ENCODE results near the gene CRYZL1.
A peak's percentile ranks its signal among the peaks of the same experiment; 100 is the strongest.

CRYZL1 gene

GRCh38 chr21:33560965-33561364 lies 80.6 kb downstream of the CRYZL1 start:
- no peak for DNase-seq (ENCODE audit: low spot score)

DNA sequence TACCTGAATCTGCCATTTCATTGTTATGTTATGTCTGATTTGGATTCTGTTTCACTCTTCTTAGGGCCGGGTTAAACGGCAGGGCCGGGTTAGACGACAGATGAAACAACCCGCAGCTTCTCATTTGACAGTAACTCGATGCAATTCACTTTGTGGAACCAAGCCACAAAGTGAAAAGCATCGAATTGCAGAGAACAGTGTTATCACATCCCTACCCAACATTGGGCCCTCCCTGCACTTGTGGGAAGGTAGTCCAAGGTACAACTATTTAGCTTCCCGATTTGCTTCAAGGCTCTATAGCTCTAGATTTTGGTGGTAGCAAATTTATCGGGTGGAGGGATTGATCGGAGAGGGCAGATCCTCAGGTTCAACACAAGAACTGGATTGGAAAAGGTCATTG lies 81.7 kb downstream of the CRYZL1 start:
- DNase-seq (ENCODE audit: low spot score), result no peak

DNA sequence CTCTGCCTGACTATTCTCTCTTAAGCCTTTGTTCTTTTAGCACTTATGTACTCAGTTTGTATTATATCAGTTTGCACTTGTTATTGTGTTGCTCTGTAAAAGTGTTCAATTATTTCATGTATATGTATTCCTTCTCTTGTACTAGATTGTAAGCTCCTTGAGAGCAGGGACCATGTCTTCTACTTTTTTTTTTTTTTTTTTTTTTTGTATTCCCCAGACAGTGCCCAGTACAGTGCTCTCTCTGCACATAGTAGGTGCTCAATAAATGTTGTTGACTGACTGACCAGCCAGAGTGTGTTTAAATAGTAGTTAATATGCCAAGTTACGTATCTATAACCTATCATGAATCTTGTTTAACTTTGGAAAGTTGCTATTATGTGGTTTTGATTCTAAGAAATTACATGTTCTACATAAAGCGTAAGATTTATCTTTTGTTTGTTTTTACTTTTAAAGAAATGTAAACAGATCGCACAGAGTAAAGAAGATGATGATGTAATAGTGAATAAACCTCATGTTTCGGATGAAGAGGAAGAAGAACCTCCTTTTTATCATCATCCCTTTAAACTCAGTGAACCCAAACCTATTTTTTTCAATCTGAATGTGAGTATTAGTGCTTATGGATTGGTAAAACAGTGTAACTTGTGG lies 82.6 kb downstream of the CRYZL1 start:
- no peak for DNase-seq (ENCODE audit: low spot score)

DNA sequence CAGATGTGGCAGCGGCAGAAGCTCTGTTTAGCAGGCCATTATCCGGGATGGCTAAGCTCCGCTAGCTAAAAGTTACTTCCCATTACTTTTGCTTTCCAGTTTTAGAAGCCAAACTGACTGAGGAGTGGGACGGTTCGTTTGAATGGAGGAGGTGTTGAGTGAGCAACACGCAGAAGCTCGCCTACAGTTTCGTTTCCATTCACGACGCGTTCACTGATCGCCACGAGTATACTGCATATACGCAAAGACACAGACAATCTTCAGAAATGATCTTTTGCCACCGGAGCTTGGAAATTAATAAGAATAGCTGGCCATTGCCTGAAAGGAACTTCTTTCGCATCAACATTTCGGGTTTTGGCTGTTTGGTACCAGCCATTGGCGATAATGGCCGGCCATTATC lies 84.1 kb downstream of the CRYZL1 start:
- no peak for DNase-seq (ENCODE audit: low spot score)

- no peak for DNase-seq (ENCODE audit: low spot score)
Measured at GRCh38 chr21:33554982-33555344, 86.6 kb downstream of the CRYZL1 start.

DNA sequence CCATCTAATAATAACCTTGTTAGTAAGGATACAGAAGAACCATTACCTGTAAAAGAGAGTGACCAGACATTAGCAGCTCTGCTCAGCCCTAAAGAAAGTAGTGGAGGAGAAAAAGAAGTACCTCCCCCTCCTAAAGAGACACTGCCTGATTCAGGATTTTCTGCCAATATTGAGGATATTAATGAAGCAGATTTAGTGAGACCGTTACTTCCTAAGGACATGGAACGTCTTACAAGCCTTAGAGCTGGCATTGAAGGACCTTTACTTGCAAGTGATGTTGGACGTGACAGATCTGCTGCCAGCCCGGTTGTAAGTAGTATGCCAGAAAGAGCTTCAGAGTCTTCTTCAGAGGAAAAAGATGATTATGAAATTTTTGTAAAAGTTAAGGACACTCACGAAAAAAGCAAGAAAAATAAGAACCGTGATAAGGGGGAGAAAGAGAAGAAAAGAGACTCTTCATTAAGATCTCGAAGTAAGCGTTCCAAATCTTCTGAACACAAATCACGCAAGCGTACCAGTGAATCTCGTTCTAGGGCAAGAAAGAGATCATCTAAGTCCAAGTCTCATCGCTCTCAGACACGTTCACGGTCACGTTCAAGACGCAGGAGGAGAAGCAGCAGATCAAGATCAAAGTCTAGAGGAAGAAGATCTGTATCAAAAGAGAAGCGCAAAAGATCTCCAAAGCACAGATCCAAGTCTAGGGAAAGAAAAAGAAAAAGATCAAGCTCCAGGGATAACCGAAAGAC lies 87.1 kb downstream of the CRYZL1 start:
- DNase-seq (ENCODE audit: low spot score), result no peak

DNA sequence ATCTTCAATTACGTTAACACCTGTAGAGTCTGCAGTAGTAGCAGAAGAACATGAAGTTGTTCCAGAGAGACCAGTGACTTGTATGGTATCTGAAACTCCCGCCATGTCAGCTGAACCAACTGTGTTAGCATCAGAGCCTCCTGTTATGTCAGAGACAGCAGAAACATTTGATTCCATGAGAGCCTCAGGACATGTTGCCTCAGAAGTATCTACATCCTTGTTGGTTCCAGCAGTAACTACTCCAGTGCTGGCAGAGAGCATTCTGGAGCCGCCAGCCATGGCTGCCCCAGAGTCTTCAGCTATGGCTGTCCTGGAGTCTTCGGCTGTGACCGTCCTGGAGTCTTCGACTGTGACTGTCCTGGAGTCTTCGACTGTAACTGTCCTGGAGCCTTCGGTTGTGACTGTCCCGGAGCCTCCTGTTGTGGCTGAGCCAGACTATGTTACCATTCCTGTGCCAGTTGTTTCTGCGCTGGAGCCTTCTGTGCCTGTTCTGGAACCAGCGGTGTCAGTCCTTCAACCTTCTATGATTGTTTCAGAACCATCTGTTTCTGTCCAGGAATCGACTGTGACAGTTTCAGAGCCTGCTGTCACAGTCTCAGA lies 88.4 kb downstream of the CRYZL1 start:
- DNase-seq (ENCODE audit: low spot score), result no peak

DNA sequence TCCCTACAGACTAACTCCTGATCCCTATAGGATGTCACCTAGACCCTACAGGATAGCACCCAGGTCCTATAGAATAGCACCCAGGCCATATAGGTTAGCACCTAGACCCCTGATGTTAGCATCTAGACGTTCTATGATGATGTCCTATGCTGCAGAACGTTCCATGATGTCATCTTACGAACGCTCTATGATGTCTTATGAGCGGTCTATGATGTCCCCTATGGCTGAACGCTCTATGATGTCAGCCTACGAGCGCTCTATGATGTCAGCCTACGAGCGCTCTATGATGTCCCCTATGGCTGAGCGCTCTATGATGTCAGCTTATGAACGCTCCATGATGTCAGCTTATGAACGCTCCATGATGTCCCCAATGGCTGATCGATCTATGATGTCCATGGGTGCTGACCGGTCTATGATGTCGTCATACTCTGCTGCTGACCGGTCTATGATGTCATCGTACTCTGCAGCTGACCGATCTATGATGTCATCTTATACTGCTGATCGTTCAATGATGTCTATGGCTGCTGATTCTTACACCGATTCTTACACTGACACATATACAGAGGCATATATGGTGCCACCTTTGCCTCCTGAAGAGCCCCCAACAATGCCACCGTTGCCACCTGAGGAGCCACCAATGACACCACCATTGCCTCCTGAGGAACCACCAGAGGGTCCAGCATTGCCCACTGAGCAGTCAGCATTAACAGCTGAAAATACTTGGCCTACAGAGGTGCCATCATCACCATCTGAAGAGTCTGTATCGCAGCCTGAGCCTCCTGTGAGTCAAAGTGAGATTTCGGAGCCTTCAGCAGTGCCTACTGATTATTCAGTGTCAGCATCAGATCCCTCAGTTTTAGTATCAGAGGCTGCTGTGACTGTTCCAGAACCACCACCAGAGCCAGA lies 89.2 kb downstream of the CRYZL1 start:
- no peak for DNase-seq (ENCODE audit: low spot score)

DNA sequence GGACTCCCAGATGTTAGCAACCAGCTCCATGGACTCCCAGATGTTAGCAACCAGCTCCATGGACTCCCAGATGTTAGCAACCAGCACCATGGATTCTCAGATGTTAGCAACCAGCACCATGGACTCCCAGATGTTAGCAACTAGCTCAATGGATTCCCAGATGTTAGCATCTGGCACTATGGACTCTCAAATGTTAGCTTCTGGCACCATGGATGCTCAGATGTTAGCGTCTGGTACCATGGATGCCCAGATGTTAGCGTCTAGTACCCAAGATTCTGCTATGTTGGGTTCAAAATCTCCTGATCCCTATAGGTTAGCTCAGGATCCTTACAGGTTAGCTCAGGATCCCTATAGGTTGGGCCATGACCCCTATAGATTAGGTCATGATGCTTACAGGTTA lies 89.9 kb downstream of the CRYZL1 start:
- DNase-seq (ENCODE audit: low spot score), result no peak

DNA sequence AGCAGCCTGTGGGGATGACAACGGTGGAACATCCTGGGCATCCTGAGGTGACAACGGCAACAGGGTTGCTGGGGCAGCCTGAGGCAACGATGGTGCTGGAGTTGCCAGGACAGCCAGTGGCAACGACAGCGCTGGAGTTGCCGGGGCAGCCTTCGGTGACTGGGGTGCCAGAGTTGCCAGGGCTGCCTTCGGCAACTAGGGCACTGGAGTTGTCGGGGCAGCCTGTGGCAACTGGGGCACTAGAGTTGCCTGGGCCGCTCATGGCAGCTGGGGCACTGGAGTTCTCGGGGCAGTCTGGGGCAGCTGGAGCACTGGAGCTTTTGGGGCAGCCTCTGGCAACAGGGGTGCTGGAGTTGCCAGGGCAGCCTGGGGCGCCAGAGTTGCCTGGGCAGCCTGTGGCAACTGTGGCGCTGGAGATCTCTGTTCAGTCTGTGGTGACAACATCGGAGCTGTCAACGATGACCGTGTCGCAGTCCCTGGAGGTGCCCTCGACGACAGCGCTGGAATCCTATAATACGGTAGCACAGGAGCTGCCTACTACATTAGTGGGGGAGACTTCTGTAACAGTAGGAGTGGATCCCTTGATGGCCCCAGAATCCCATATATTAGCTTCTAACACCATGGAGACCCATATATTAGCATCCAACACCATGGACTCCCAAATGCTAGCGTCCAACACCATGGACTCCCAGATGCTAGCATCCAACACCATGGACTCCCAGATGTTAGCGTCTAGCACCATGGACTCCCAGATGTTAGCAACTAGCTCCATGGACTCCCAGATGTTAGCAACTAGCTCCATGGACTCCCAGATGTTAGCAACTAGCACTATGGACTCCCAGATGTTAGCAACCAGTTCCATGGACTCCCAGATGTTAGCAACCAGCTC lies 90.5 kb downstream of the CRYZL1 start:
- DNase-seq (ENCODE audit: low spot score), result no peak

- DNase-seq (ENCODE audit: low spot score), result no peak
Measured at GRCh38 chr21:33549848-33550771, 91.4 kb downstream of the CRYZL1 start.

DNA sequence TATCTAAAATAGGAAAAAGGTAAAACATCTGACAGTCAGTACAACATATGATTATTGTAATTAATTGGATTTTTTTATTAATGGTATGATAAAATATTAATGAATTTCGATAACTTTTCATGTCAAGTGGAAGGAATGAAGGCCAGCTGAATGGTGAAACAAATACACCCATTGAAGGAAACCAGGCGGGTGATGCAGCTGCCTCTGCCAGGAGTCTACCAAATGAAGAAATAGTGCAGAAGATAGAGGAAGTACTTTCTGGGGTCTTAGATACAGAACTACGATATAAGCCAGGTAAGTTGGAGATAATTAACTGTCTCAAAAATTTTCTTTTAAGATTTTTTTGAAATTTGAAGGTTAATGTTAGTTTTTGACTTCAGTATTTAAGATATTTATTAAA lies 95.5 kb downstream of the CRYZL1 start:
- DNase-seq (ENCODE audit: low spot score), result no peak

DNA sequence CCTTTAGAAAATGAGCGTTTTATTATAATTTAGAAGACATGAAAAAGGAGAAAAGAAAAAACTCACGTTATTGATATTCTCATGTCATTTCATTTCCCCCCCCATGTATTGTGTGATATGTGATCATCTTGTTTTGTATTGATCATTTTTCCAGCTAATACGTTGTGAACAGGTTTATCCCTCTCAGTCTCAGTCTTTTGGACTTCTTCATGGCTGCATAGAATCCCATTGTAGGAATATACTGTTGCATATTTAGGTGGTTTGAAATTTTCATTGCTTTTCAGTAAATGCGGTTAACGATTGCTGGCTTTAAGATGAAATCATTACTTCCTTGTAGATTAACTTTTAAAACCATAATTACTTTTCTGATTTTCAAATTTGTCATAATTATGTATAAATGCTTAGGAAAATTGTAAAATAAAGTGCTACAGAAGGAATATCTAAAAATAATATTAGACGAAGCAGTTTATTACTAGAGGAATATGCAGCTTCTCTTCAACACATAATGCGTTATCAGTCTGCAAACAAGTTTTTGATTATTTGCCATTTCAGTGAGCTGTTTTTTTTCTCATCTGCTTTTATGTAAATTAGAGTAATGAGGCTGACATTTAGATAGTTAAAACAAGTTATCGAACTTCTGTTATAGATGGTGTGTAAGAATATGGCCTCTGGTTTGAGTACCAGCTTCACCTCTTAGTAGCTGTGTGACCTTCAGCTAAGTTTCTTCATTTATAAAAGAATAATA lies 96.9 kb downstream of the CRYZL1 start:
- DNase-seq (ENCODE audit: low spot score), result no peak

GRCh38 chr21:33543505-33544129 lies 97.9 kb downstream of the CRYZL1 start:
- DNase-seq (ENCODE audit: low spot score), result no peak

DNA sequence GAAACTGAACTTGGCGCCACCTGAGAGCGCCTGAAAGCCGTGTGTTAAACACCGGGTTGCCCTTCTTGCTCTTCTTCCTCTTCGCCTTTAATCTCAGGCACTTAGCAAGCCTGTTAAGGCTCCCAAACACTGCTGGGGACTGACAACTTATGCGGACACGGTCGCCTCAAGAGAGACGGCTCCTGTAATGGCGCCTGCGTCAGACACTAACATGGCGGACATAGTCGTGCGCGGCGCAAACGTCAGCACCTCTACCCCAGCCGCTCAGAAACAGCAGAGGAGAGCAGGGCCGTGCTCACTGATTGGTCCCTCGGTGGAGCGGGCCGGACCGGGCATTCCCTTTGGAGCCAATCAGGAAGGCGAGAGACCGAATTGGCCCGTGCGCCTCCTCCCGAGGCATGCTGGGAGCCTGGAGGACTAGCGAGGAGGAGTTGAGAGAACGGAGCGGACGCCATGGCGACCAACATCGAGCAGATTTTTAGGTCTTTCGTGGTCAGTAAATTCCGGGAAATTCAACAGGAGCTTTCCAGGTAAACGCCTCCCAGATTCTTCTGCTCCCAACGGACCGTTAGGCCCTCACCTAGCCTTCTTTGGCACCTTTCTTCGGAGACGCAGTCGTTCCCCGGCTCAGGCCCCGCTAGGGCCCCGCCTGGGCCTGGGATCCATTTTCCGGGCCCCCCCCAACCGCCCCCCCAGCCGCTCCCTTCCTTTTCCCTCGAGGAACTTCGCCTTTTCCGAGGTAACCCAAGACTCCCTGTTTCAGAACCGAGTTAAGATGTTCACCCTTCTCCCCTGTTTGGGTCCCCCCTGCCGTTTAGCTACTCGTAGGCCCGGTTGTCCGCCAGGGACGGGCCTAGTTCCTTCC lies 98.7 kb downstream of the CRYZL1 start, which contains the start of gene SON:
TSS of gene SON (plus strand) at position 399 of the 865 bp plus-strand sequence. CDS start at position 454, 55 bp downstream.
- peak; percentile 100 for DNase-seq (ENCODE audit: low spot score)

DNA sequence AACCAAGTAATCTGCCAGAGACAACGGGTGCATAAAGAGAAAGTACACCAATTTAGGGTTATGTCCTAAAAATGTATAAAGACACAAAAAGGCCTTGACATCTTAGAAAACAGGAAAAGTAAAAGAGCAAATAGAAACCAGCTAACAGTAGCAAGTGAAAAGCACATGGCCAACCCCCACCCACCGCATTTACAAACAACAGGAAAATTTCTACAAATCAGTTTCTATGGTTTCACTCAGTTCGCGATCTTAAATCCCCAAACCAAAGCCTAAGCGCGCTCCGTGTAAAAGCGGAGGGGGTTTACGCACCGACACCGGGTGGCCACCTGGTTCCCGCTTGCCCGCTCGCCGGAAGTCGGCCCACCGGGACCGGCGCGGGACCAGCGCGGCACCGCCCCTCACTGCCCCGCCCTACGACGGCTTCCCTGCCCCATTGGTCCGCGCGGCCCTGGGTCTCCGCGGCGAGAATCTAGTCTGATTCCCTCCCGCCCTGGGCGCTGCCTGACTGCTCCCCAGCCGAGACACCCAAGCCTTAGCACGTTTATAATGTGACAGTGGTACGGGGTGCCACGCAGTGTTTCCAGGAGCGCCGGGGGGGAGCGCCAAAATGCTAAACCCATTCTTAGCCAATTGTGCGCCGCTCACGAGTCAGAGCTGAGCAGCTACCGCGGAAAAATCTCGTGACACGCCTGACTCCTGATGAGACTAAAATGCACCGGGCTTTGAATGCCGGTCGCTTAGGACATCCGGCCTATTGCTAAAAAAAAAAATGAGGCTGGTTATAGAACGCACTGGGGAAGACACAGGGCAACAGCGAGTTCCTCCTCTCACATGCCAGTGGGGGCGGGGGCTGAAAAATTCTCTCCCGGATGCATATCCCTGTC lies 99.5 kb downstream of the CRYZL1 start, which contains the start of gene GART:
TSS of gene GART (minus strand) at position 362 of the 884 bp plus-strand sequence. CDS start 2,802 bp downstream, outside the sequence.
- peak; percentile 87 for DNase-seq (ENCODE audit: low spot score)

All from Ammon's horn (tissue), 1 donor.